ENCODE results near the gene RSPO3.

Gene RSPO3

DNA sequence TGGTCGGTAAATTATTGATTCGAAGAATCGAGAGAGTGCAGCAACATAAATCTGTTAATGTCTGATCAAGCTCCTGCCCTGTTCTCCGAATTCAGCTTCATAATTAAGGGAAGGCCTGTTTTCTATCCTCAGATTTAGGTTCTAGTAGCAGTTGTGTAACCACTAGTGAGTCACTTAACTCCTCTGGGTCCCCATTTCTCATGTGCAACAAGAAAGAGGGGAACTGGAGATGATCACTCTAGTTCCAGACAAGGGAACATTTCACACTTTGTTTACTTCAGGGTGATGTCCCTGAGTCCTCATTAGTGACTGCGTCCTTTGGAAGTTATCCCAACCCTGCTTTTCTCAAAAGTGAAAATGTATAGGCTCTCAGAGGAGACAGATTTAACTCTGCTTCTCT, 80.1 kb downstream of the RSPO3 start:
- Histone ChIP-seq H3K4me2 (ENCODE audit: low read length) (no peak overlapping the region), H3K36me3 (ENCODE audit: control insufficient read depth, low read length) (no peaks in the 10 kb centered on the region), H3K9me3 (ENCODE audit: control insufficient read depth, insufficient read depth, low read length) (no peaks in the 10 kb centered on the region), H3K27ac (ENCODE audit: low read depth, low read length) (no peak overlapping the region), H4K20me1 (ENCODE audit: control insufficient read depth, insufficient read depth, low read depth, low read length) (no peaks in the 10 kb centered on the region), H3K4me1 (ENCODE audit: control insufficient read depth, low read length) (no peaks in the 10 kb centered on the region), H3K4me3 (ENCODE audit: low read length) (no peak overlapping the region), H3K9me2 (replicated peaks; ENCODE audit: control insufficient read depth, low read length) (no peaks in the 10 kb centered on the region), H3F3A (ENCODE audit: control insufficient read depth, insufficient read depth) (no peaks in the 10 kb centered on the region), H3K79me2 (ENCODE audit: control insufficient read depth, low read length) (no peaks in the 10 kb centered on the region), H3K27me3 (ENCODE audit: control insufficient read depth, low read length) (peaks cover 4% of the 10 kb centered on the region; the same call in 1 of the 2 replicates)
- TF ChIP-seq, protein P1, sequence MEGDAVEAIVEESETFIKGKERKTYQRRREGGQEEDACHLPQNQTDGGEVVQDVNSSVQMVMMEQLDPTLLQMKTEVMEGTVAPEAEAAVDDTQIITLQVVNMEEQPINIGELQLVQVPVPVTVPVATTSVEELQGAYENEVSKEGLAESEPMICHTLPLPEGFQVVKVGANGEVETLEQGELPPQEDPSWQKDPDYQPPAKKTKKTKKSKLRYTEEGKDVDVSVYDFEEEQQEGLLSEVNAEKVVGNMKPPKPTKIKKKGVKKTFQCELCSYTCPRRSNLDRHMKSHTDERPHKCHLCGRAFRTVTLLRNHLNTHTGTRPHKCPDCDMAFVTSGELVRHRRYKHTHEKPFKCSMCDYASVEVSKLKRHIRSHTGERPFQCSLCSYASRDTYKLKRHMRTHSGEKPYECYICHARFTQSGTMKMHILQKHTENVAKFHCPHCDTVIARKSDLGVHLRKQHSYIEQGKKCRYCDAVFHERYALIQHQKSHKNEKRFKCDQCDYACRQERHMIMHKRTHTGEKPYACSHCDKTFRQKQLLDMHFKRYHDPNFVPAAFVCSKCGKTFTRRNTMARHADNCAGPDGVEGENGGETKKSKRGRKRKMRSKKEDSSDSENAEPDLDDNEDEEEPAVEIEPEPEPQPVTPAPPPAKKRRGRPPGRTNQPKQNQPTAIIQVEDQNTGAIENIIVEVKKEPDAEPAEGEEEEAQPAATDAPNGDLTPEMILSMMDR (IDR thresholded peaks at IDR 0.05; ENCODE audit: low read depth, low read length, poor library complexity, severe bottlenecking): no peak
- TF ChIP-seq EZH2phosphoT487 (IDR thresholded peaks at IDR 0.05; ENCODE audit: borderline replicate concordance, low read length): no peak

DNA sequence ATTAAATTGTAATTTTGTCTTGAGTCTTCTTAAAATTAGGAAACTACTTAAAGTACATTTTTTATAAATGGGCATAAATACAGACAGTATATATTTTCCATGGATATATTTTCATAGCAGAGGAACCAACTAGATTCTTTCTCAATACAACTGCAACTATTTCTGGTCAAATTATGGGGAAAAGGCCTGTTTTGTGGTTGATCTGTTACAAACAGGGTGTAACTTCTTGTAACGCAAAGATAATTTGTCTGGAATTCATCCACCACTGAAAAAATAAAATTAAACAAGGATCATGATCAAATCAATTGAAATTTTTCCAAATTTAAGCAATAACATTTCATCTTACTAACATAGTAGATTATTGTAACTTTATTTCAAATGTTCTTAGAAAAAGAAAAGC, 81.0 kb downstream of the RSPO3 start:
- Histone ChIP-seq H3K4me2 (ENCODE audit: low read length) (no peak overlapping the region), H3K79me2 (ENCODE audit: control insufficient read depth, low read length) (no peaks in the 10 kb centered on the region), H3K9me2 (replicated peaks; ENCODE audit: control insufficient read depth, low read length) (no peaks in the 10 kb centered on the region), H3F3A (ENCODE audit: control insufficient read depth, insufficient read depth) (no peaks in the 10 kb centered on the region), H3K27ac (ENCODE audit: low read depth, low read length) (no peak overlapping the region), H3K27me3 (ENCODE audit: control insufficient read depth, low read length) (peaks cover 4% of the 10 kb centered on the region; the same call in 1 of the 2 replicates), H3K9me3 (ENCODE audit: control insufficient read depth, insufficient read depth, low read length) (no peaks in the 10 kb centered on the region), H3K4me3 (ENCODE audit: low read length) (no peak overlapping the region), H3K4me1 (ENCODE audit: control insufficient read depth, low read length) (no peaks in the 10 kb centered on the region), H3K36me3 (ENCODE audit: control insufficient read depth, low read length) (no peaks in the 10 kb centered on the region), H4K20me1 (ENCODE audit: control insufficient read depth, insufficient read depth, low read depth, low read length) (no peaks in the 10 kb centered on the region)
- TF ChIP-seq EZH2phosphoT487 (IDR thresholded peaks at IDR 0.05; ENCODE audit: borderline replicate concordance, low read length): no peak
- TF ChIP-seq, protein P1 (IDR thresholded peaks at IDR 0.05; ENCODE audit: low read depth, low read length, poor library complexity, severe bottlenecking): no peak

DNA sequence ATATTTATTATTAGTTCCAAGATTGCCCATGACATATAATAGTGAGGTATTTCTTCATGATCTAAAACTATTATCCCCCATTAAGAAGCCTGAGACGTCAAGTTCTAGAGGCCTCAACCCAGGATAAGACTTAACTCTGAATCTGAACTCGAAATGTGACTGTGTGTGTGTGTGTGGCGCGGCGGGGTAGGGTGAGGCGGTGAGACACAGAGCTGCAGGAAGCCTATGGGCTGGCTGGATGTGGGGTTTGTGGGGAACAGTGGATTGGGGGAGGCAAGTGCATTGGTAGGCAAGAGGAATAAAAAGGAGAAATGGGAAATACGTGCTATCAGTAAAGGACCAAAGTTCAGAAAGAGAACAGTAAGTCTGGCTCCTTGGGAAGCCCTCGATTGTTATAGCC, 81.6 kb downstream of the RSPO3 start:
- no peaks in the 10 kb centered on the region for H3K36me3 ChIP-seq (ENCODE audit: control insufficient read depth, low read length)
- H3K79me2 ChIP-seq (ENCODE audit: control insufficient read depth, low read length): no peaks in the 10 kb centered on the region
- H3K9me3 ChIP-seq (ENCODE audit: control insufficient read depth, insufficient read depth, low read length): no peaks in the 10 kb centered on the region
- H3K27ac ChIP-seq (ENCODE audit: low read depth, low read length): no peak overlapping the region
- no peak overlapping the region for H3K4me2 ChIP-seq (ENCODE audit: low read length)
- no peaks in the 10 kb centered on the region for H3F3A ChIP-seq (ENCODE audit: control insufficient read depth, insufficient read depth)
- TF ChIP-seq, protein P1 (IDR thresholded peaks at IDR 0.05; ENCODE audit: low read depth, low read length, poor library complexity, severe bottlenecking): no peak
- no peak for TF ChIP-seq EZH2phosphoT487 (IDR thresholded peaks at IDR 0.05; ENCODE audit: borderline replicate concordance, low read length)
- peaks cover 4% of the 10 kb centered on the region; the same call in 1 of the 2 replicates for H3K27me3 ChIP-seq (ENCODE audit: control insufficient read depth, low read length)
- H3K4me3 ChIP-seq (ENCODE audit: low read length): no peak overlapping the region
- H4K20me1 ChIP-seq (ENCODE audit: control insufficient read depth, insufficient read depth, low read depth, low read length): no peaks in the 10 kb centered on the region
- no peaks in the 10 kb centered on the region for H3K4me1 ChIP-seq (ENCODE audit: control insufficient read depth, low read length)
- no peaks in the 10 kb centered on the region for H3K9me2 ChIP-seq (replicated peaks; ENCODE audit: control insufficient read depth, low read length)

All from DOHH2 (cell line).